Esophagus (tissue), 2 donors: Measurements from ENCODE around the gene KCNT2. TPM values are rescaled to one million over a fixed set of nuclear protein-coding genes. Genes with fewer than 3 reads are reported as not detected.

Source experiments
- H3K27ac ChIP-seq, 2 donors: one replicate each; pipeline ENCODE4 v1.5.1; 2013; ENCODE audit warnings: low read depth in 2 of 2, mild to moderate bottlenecking in 2 of 2, inconsistent platforms in 1 of 2, low read length in 1 of 2, moderate library complexity in 1 of 2
- H3K27me3 ChIP-seq, 2 donors: one replicate each; pipeline ENCODE4 v1.6.1; 2013; ENCODE audit warnings: low read length in 2 of 2, control low read depth in 1 of 2, mild to moderate bottlenecking in 1 of 2; ENCODE audit not compliant: insufficient read depth in 2 of 2, control insufficient read depth in 1 of 2
- H3K36me3 ChIP-seq, 2 donors: one replicate each; pipeline ENCODE4 v1.6.1; 2013; ENCODE audit warnings: low read length in 1 of 2; ENCODE audit not compliant: control insufficient read depth in 2 of 2, insufficient read depth in 2 of 2
- H3K4me1 ChIP-seq, 2 donors: one replicate each; pipeline ENCODE4 v1.6.1; 2013; ENCODE audit warnings: low read length in 1 of 2; ENCODE audit not compliant: control insufficient read depth in 2 of 2, insufficient read depth in 2 of 2
- H3K4me3 ChIP-seq, 2 donors: one replicate each; pipeline ENCODE4 v1.5.1; 2013; ENCODE audit warnings: low read length in 2 of 2, mild to moderate bottlenecking in 2 of 2, low read depth in 1 of 2, moderate library complexity in 1 of 2
- H3K9me3 ChIP-seq, 2 donors: one replicate each; pipeline ENCODE4 v1.6.1; 2013; ENCODE audit warnings: mild to moderate bottlenecking in 2 of 2, low read depth in 1 of 2, low read length in 1 of 2, moderate library complexity in 1 of 2; ENCODE audit not compliant: control insufficient read depth in 2 of 2, insufficient read depth in 1 of 2
- WGBS, 2 donors: extraction: QIAGEN DNeasy Blood & Tissue Kit; methylation state at CpG; one replicate each; pipeline ENCODE4 v1.1.7; 2013; 5-methylcytosine and 5-hydroxymethylcytosine counted together
- polyA plus RNA-seq, 2 donors: library from polyadenylated mRNA; stranded (reverse); fragments of 200-250 nt; gene quantifications; one replicate each; pipeline ENCODE4 v1.2.3, GENCODE V29; 2013
- donor health status: healthy with polysubstance abuse.
- donor health status: Bipolar disorder and iron deficiency.

KCNT2 gene
- polyA plus RNA-seq, 2 donors = 0.22 to 0.49 TPM

DNA sequence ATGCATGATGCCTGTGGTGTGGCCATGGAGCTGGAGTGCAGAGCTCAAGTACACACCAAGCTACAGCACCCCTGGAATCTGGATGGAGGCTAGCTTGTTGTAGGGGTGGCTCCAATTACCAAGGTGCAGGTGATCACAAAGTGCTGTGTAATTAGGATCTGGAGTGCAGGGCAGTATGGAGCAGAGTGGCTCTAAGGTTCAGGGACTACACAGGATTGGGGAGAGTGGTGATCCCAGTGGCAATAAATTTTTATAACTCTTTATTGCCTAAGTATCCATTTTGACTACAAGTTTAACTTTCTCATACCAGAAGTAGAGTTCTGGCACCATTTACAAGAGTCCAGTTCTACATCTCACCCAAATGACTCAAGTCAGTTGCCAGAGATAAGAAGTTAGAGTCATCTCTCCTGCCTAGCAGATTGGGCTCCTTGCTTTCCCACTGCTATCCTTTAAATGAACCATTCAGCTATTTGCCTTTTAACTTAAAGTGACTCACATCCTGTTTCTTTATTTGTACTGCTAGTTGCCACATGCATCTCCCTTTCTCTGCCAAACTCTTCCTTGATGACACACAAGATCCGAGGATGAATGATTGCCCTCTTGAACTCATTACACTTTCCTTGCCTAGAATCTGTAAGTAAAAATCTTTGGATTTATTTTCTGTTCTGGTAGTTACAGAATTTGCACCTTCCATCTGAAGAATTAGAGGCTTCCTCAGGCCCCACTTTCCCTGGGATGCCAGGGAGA lies 427.2 kb downstream of the KCNT2 start:
- no peaks in the 10 kb centered on the region for H3K27me3 ChIP-seq
- WGBS, 2 donors = 11 to 15% methylated on average over 1 of the region's 1 CpG
- H3K4me3 ChIP-seq = no peak overlapping the region
- peaks cover 2 to 8% of the 10 kb centered on the region in 2 donors for H3K4me1 ChIP-seq
- H3K9me3 ChIP-seq = peaks cover 0 to 2% of the 10 kb centered on the region in 2 donors
- no peaks in the 10 kb centered on the region for H3K36me3 ChIP-seq
- peak overlapping the region; percentile 48 to 73 for H3K27ac ChIP-seq

DNA sequence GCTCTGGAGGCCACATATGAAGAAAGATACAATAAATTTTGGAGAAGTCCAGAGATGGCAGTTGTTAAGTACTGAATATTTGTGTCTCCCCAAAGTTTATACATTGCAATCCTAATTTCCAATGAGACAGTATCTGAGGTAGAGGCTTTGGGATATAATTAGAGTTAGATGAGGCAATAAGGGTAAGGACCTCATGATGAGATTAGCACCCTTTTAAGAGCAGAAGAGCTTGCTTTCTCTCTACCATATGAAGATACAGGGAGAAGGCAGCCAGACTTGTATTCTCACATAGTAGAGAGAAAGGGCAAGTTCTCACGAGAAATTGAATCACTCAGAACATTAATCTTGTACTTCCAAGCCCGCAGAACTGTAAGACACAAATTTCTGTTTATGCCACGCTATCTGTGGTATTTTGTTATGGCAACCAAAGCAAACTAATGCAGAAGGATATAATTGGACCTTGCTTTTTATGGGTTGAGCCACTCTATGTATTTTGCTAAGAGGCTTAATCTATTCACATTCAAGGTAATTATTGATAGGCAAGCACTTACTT lies 430.1 kb downstream of the KCNT2 start:
- Histone ChIP-seq H3K9me3 (peaks cover 0 to 2% of the 10 kb centered on the region in 2 donors), H3K27ac (no peak overlapping the region), H3K4me1 (peaks cover 2 to 8% of the 10 kb centered on the region in 2 donors), H3K27me3 (no peaks in the 10 kb centered on the region), H3K36me3 (no peaks in the 10 kb centered on the region), H3K4me3 (no peak overlapping the region)
- WGBS, 2 donors = 36 to 38% methylated on average over 3 of the region's 3 CpGs

Other genes starting within 250 kb of the KCNT2 start
- 10 to 100 TPM in 1 of 2 donors, 1 to 10 TPM in 1; 7.0 to 15.7 TPM for gene CFH, start 43.6 kb upstream of the KCNT2 start, polyA plus RNA-seq
- under 1 TPM in 1 of 2 donors, not detected in 1; 0.02 TPM for gene CFHR3, start 166.4 kb upstream of the KCNT2 start, polyA plus RNA-seq
- not detected for gene CFHR1, start 211.3 kb upstream of the KCNT2 start, polyA plus RNA-seq